Neural crest cell (in vitro differentiated cells): Measurements from ENCODE around the gene WNT8B. TPM values are rescaled to one million over a fixed set of nuclear protein-coding genes. Genes with fewer than 3 reads are reported as not detected.

ENCODE experiments used
- DNase-seq: peaks from one replicate; pipeline ENCODE4 v3.0.0; 2021; ENCODE audit warnings: low read depth, mixed read lengths, low spot score
- H3K27ac Mint-ChIP-seq: one replicate; pipeline ENCODE4 v1.8.0; 2021; ENCODE audit warnings: mild to moderate bottlenecking, mixed read lengths; ENCODE audit not compliant: unreplicated experiment
- H3K27me3 Mint-ChIP-seq: 2 replicates; pipeline ENCODE4 v1.8.0; 2021; ENCODE audit warnings: low read depth, mild to moderate bottlenecking, mixed read lengths
- H3K36me3 Mint-ChIP-seq: 2 replicates; pipeline ENCODE4 v1.8.0; 2021; ENCODE audit warnings: low read depth, mild to moderate bottlenecking, mixed read lengths
- H3K4me1 Mint-ChIP-seq: 2 replicates; pipeline ENCODE4 v1.8.0; 2021; ENCODE audit warnings: mixed read lengths
- H3K4me3 Mint-ChIP-seq: one replicate; pipeline ENCODE4 v1.8.0; 2021; ENCODE audit warnings: mild to moderate bottlenecking, mixed read lengths
- H3K9me3 Mint-ChIP-seq: 2 replicates; pipeline ENCODE4 v1.8.0; 2021; ENCODE audit warnings: mixed read lengths
- total RNA-seq: library from RNA; stranded (reverse); gene quantifications from 2 replicates; pipeline ENCODE4 v1.2.1, GENCODE V29; 2021
- TF ChIP-seq, protein P1 (sequence below): fragments of 200-600 bp; sonication (generic); conservative IDR thresholded peaks from 2 replicates; pipeline ENCODE4 v1.5.0; 2021; ENCODE audit warnings: antibody characterized with exemption, mild to moderate bottlenecking

WNT8B gene
- total RNA-seq, 1 donor from 2014 or later, result 4.2 TPM

DNA sequence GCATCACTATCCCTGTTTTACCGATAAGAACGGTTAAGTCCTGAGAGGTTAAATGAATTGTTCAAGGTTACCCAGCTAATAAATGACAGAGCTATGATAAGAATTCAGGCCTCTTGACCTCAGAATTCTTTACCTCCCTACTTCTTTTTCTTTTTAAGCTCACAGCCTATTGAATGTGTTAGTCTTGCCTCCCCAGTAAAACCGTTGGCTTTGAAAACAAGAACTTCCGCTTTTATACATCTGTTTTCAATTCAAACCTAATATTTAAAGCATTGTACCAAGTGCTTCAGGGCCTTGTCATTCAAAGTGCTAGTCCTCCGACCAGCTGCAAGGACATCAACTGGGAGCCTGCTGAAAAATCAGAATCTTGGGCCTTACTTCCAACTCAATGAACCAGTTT lies 41.3 kb downstream of the WNT8B start:
- TF ChIP-seq, protein P1, sequence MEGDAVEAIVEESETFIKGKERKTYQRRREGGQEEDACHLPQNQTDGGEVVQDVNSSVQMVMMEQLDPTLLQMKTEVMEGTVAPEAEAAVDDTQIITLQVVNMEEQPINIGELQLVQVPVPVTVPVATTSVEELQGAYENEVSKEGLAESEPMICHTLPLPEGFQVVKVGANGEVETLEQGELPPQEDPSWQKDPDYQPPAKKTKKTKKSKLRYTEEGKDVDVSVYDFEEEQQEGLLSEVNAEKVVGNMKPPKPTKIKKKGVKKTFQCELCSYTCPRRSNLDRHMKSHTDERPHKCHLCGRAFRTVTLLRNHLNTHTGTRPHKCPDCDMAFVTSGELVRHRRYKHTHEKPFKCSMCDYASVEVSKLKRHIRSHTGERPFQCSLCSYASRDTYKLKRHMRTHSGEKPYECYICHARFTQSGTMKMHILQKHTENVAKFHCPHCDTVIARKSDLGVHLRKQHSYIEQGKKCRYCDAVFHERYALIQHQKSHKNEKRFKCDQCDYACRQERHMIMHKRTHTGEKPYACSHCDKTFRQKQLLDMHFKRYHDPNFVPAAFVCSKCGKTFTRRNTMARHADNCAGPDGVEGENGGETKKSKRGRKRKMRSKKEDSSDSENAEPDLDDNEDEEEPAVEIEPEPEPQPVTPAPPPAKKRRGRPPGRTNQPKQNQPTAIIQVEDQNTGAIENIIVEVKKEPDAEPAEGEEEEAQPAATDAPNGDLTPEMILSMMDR, result no peak
- no peaks in the 10 kb centered on the region for H3K9me3 Mint-ChIP-seq
- H3K27ac Mint-ChIP-seq, result peak overlapping the region; percentile 60
- H3K27me3 Mint-ChIP-seq, result no peaks in the 10 kb centered on the region
- H3K36me3 Mint-ChIP-seq, result peaks cover 22% of the 10 kb centered on the region
- no peak for DNase-seq
- H3K4me1 Mint-ChIP-seq, result peaks cover 38% of the 10 kb centered on the region
- H3K4me3 Mint-ChIP-seq, result no peak overlapping the region

DNA sequence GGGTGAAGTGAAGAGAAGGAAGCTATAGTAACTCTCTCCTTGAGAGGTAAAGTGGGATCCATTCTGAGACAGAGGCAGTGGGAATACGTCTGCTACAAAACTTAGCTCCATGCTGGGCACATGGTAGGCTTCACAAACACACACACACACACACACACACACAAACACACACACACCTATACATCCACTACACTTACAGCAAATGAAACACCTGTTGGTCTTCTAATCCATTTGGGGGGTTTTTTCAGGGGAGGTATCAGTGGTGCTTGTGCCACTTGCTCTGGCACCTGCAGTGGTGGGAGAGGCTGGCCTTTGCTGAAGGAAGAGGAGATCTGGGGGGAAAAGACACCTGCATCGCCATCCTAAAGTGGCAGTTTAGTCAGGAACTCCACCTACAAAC lies 42.4 kb downstream of the WNT8B start:
- DNase-seq, result no peak
- H3K27ac Mint-ChIP-seq, result no peak overlapping the region
- H3K9me3 Mint-ChIP-seq, result no peaks in the 10 kb centered on the region
- no peak overlapping the region for H3K4me3 Mint-ChIP-seq
- no peaks in the 10 kb centered on the region for H3K27me3 Mint-ChIP-seq
- peaks cover 33% of the 10 kb centered on the region for H3K4me1 Mint-ChIP-seq
- TF ChIP-seq, protein P1, result no peak
- H3K36me3 Mint-ChIP-seq, result peaks cover 16% of the 10 kb centered on the region

DNA sequence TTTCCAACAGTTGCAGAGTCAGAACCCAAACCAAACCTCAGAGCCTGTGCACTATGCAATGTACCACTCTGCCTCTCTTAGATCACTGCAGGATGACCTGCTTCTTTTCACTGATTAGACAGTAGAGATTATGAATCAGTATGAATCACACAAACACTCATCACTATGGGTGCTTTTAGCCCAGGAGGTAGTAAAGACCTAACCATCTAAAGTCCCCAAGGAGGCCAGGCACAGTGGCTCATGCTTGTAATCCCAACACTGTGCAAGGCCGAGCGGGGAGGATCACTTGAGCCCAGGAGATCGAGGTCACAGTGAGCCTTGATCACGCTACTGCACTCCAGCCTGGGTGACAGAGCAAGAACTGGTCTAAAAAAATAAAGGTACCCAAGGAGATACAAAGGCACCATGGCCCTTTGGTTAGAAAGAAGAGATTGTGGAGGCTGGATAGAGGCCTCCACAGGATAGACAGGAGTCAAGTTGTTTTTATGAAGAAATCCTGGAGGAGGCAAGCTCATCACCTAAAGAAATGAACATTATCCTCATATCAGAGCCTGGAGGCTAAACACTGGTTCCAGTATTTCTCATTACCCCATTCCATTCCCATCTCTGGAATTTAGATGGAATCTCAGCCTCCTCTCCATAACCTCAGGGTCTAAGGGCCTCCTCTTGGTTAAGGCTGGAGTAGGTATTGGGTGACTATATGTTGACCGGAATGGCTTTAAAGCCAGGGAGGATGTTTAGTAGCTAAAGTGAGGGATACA lies 44.0 kb downstream of the WNT8B start:
- Mint-ChIP-seq H3K36me3 (peaks cover 9% of the 10 kb centered on the region), H3K27me3 (no peaks in the 10 kb centered on the region), H3K4me1 (peaks cover 29% of the 10 kb centered on the region), H3K4me3 (no peak overlapping the region), H3K27ac (no peak overlapping the region), H3K9me3 (no peaks in the 10 kb centered on the region)
- no peak for DNase-seq
- TF ChIP-seq, protein P1, result no peak

DNA sequence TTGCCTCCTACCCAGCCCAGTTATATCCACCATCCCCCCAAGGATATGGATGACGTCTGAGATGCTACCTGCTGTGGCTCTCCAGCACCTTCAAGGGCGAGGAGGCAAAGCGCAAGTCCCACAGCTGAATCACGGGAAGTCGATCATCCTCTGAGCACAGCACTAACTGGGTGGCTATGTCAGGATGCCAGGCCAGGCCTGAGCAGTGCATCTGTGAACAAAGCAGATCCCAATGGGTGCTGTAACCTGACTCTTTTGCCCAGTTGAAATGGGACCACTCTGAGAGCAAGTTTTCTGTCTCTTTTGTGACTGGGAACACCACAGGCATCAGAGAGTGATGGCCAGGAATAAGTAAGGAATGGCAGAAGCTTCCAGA lies 44.5 kb downstream of the WNT8B start:
- no peak overlapping the region for H3K27ac Mint-ChIP-seq
- TF ChIP-seq, protein P1, result no peak
- H3K27me3 Mint-ChIP-seq, result no peaks in the 10 kb centered on the region
- H3K4me3 Mint-ChIP-seq, result no peak overlapping the region
- H3K4me1 Mint-ChIP-seq, result peaks cover 29% of the 10 kb centered on the region
- DNase-seq, result no peak
- H3K9me3 Mint-ChIP-seq, result no peaks in the 10 kb centered on the region
- peaks cover 8% of the 10 kb centered on the region for H3K36me3 Mint-ChIP-seq

DNA sequence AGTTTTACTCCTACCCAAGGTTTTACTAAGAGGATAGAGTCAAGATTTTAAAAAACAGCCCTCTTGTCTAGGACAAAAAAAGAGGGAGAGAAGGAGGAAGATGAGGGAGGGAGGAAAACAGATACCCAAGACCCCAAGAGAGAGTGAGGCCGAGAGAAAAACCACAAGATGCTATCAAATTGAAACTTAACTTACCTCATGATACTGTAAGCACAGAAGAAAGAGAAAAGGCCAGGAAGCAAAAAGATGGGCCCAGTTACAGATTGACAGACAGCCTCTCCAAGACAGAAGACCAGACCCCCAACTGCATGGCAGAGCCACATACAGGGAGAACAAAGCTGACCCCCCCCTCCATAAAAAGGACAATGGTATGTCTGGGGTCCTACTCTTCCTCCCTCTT lies 45.5 kb downstream of the WNT8B start:
- Mint-ChIP-seq H3K4me1 (peaks cover 22% of the 10 kb centered on the region), H3K4me3 (no peak overlapping the region), H3K9me3 (no peaks in the 10 kb centered on the region), H3K27me3 (no peaks in the 10 kb centered on the region), H3K36me3 (peaks cover 4% of the 10 kb centered on the region), H3K27ac (no peak overlapping the region)
- DNase-seq, result no peak
- TF ChIP-seq, protein P1, result no peak
